Skin of body (tissue), 2 donors: ENCODE data around the gene EREG. TPM values are rescaled to one million over a fixed set of nuclear protein-coding genes. Genes with fewer than 3 reads are reported as not detected.
"Not testable (repeated sequence)": the region's sequence is repeated elsewhere in the genome, so short reads cannot be mapped to it uniquely, and the experiment has no call there.

Experiments used
- DNase-seq: peaks from one replicate; lab custom pipeline; 2025; lab: John Stamatoyannopoulos, UW
- total RNA-seq: library from RNA; depleted of rRNA; stranded (reverse); fragments of >200 nt; gene quantifications from one replicate; pipeline ENCODE4 v1.2.3, GENCODE V29; 2014

EREG gene
- total RNA-seq, result 23.4 TPM

- DNase-seq, result no peak
Measured at GRCh38 chr4:74364652-74365491, at the start of gene EREG. EREG (plus strand) TSS chr4:74365145; CDS start chr4:74365309, 164 bp downstream.

- no peak for DNase-seq
Measured at GRCh38 chr4:74315376-74315775, 49.6 kb upstream of the EREG start.

GRCh38 chr4:74316397-74316796 is 48.5 kb upstream of the EREG start:
- no peak for DNase-seq

GRCh38 chr4:74317616-74318246 is 47.2 kb upstream of the EREG start:
- DNase-seq, result peak; percentile 2

GRCh38 chr4:74318276-74318675 is 46.7 kb upstream of the EREG start:
- DNase-seq, result no peak

- no peak for DNase-seq
Measured at GRCh38 chr4:74319470-74319869, 45.5 kb upstream of the EREG start.

- peak; percentile 0 for DNase-seq
Measured at GRCh38 chr4:74320559-74321118, 44.3 kb upstream of the EREG start.

- DNase-seq, result no peak
Measured at GRCh38 chr4:74322301-74322700, 42.6 kb upstream of the EREG start.

GRCh38 chr4:74323663-74324062 is 41.3 kb upstream of the EREG start:
- DNase-seq, result no peak

- no peak for DNase-seq
Measured at GRCh38 chr4:74324262-74324661, 40.7 kb upstream of the EREG start.

- no peak for DNase-seq
Measured at GRCh38 chr4:74325886-74326285, 39.1 kb upstream of the EREG start.

- no peak for DNase-seq
Measured at GRCh38 chr4:74327762-74328161, 37.2 kb upstream of the EREG start.

GRCh38 chr4:74328501-74328900 is 36.4 kb upstream of the EREG start:
- DNase-seq, result no peak

GRCh38 chr4:74329307-74329706 is 35.6 kb upstream of the EREG start:
- no peak for DNase-seq

GRCh38 chr4:74330295-74330750 is 34.6 kb upstream of the EREG start:
- no peak for DNase-seq

GRCh38 chr4:74331252-74331651 is 33.7 kb upstream of the EREG start:
- no peak for DNase-seq

- no peak for DNase-seq
Measured at GRCh38 chr4:74331944-74332343, 33.0 kb upstream of the EREG start.

GRCh38 chr4:74334636-74335035 is 30.3 kb upstream of the EREG start:
- no peak for DNase-seq

- DNase-seq, result no peak
Measured at GRCh38 chr4:74335341-74336021, 29.5 kb upstream of the EREG start.

GRCh38 chr4:74338792-74339333 is 26.1 kb upstream of the EREG start:
- DNase-seq, result no peak

GRCh38 chr4:74339501-74339900 is 25.4 kb upstream of the EREG start:
- DNase-seq, result no peak

- DNase-seq, result not testable (repeated sequence)
Measured at GRCh38 chr4:74340421-74340820, 24.5 kb upstream of the EREG start.
